OCI-LY3 (cell line): ENCODE results near the gene ABHD12.

Experiments
- H2AFZ ChIP-seq: fragments of 200-600, 300-600 bp; shearing (Covaris generic); 2 replicates; pipeline ENCODE4 v1.6.0; 2014; ENCODE audit warnings: antibody characterized with exemption, low read depth, low read length
- H3K27ac ChIP-seq: fragments of 200-600, 300-600 bp; sonication (generic); 2 replicates; pipeline ENCODE4 v1.5.1; 2014; ENCODE audit warnings: mild to moderate bottlenecking, low read length, moderate library complexity, mixed read lengths
- H3K27me3 ChIP-seq: fragments of 200-600, 300-600 bp; sonication (generic); 2 replicates; pipeline ENCODE4 v1.6.1; 2014; ENCODE audit warnings: low read depth, low read length, mixed read lengths
- H3K36me3 ChIP-seq: fragments of 200-600, 300-600 bp; sonication (generic); replicated peaks from 2 replicates; pipeline ENCODE3; 2014; ENCODE audit warnings: low read depth, low read length, mixed read lengths
- H3K4me1 ChIP-seq: fragments of 300-600, 200-600 bp; sonication (generic); 2 replicates; pipeline ENCODE4 v1.6.1; 2014; ENCODE audit warnings: low read length, mixed read lengths
- H3K4me2 ChIP-seq: fragments of 200-600, 300-600 bp; sonication (generic); 2 replicates; pipeline ENCODE4 v1.6.1; 2014; ENCODE audit warnings: low read length, mixed read lengths
- H3K4me3 ChIP-seq: fragments of 300-600, 200-600 bp; sonication (generic); 2 replicates; pipeline ENCODE4 v1.5.1; 2014; ENCODE audit warnings: antibody characterized with exemption, mild to moderate bottlenecking, low read length, moderate library complexity
- H3K79me2 ChIP-seq: fragments of 300-600, 200-600 bp; shearing (Covaris generic); 2 replicates; pipeline ENCODE4 v1.6.1; 2014; ENCODE audit warnings: mild to moderate bottlenecking, low read length, mixed read lengths
- H3K9ac ChIP-seq: fragments of 300-600, 200-600 bp; shearing (Covaris generic); 2 replicates; pipeline ENCODE4 v1.6.0; 2014; ENCODE audit warnings: mild to moderate bottlenecking, low read length, moderate library complexity
- H3K9me3 ChIP-seq: fragments of 200-600, 300-600 bp; shearing (Covaris generic); 2 replicates; pipeline ENCODE4 v1.6.1; 2014; ENCODE audit warnings: low read length, mixed read lengths; ENCODE audit not compliant: insufficient read depth
- H4K20me1 ChIP-seq: fragments of 200-600, 300-600 bp; sonication (generic); 2 replicates; pipeline ENCODE4 v1.6.1; 2016; ENCODE audit warnings: low read length, mixed read lengths; ENCODE audit not compliant: insufficient read depth
- EZH2phosphoT487 ChIP-seq: fragments of 200-600 bp; shearing (Covaris generic); IDR thresholded peaks from 2 replicates; pipeline ENCODE4 v1.6.1; 2018; ENCODE audit warnings: antibody characterized with exemption, mixed run types, low read depth
- TF ChIP-seq, protein P1 (sequence below): fragments of 200-600, 300-600 bp; sonication (generic); IDR thresholded peaks from 2 replicates; pipeline ENCODE4 v1.5.1; 2014; ENCODE audit warnings: antibody characterized with exemption, low read length, low read depth

The ABHD12 gene

DNA sequence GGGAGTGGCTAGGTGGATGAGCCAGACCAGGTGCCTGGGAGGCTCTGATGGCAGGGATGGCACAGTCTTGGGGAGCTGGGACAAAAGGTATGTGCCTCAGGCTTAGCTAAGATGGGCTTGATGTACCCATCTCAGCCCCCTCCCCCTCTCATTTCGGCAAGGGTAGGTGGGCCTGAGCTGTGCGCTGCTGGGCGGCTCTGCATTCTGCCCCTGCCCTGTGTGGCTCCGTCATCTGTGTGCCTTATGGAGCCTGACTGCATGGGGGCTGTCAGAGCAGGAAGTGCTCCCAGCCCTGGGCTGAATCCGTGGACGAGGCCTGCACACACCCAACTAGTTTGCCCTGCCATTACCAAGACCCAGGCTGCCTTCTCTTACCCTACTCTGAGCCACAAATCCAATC, 88.0 kb downstream of the ABHD12 start:
- Histone ChIP-seq H3K27me3 (no peaks in the 10 kb centered on the region), H3K27ac (no peak overlapping the region), H3K36me3 (peaks cover 15% of the 10 kb centered on the region), H3K4me3 (no peak overlapping the region), H3K9ac (no peak overlapping the region), H3K4me2 (no peak overlapping the region), H3K79me2 (no peaks in the 10 kb centered on the region), H3K4me1 (peaks cover 9% of the 10 kb centered on the region), H4K20me1 (no peaks in the 10 kb centered on the region), H3K9me3 (no peaks in the 10 kb centered on the region), H2AFZ (no peak overlapping the region)
- TF ChIP-seq EZH2phosphoT487: no peak
- TF ChIP-seq, protein P1, sequence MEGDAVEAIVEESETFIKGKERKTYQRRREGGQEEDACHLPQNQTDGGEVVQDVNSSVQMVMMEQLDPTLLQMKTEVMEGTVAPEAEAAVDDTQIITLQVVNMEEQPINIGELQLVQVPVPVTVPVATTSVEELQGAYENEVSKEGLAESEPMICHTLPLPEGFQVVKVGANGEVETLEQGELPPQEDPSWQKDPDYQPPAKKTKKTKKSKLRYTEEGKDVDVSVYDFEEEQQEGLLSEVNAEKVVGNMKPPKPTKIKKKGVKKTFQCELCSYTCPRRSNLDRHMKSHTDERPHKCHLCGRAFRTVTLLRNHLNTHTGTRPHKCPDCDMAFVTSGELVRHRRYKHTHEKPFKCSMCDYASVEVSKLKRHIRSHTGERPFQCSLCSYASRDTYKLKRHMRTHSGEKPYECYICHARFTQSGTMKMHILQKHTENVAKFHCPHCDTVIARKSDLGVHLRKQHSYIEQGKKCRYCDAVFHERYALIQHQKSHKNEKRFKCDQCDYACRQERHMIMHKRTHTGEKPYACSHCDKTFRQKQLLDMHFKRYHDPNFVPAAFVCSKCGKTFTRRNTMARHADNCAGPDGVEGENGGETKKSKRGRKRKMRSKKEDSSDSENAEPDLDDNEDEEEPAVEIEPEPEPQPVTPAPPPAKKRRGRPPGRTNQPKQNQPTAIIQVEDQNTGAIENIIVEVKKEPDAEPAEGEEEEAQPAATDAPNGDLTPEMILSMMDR: no peak

DNA sequence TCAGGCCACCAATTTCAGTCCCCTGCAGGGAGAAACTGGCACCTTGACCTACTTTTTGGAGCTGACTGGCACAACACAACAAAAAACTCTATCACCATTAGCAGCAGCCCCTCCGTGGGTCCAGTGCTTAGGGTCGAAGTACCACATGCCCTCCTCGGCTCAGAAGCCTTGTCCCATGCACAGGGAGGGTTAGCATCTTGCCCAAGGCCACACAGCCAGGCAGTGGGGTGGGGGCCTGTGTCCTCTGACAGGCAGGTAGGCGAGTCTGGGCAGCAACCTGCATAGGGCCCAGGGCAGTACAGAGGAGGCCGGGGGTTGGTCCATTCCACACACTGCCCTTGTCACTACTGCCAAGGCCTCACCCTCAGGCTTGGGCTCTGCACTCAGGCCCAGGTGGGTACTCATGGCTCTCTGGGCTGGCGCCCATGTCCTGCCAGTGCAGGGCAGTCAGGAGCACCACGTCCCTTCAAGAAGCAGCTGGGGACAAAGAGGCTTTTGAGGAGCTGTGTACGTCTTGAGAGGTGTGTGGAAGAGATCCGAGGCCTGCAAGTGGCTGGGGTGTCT, 89.2 kb downstream of the ABHD12 start:
- H3K36me3 ChIP-seq: peaks cover 16% of the 10 kb centered on the region
- no peak overlapping the region for H3K4me2 ChIP-seq
- peaks cover 20% of the 10 kb centered on the region for H3K4me1 ChIP-seq
- no peaks in the 10 kb centered on the region for H3K27me3 ChIP-seq
- H3K79me2 ChIP-seq: no peaks in the 10 kb centered on the region
- no peaks in the 10 kb centered on the region for H3K9me3 ChIP-seq
- H3K4me3 ChIP-seq: no peak overlapping the region
- H2AFZ ChIP-seq: no peak overlapping the region
- H4K20me1 ChIP-seq: no peaks in the 10 kb centered on the region
- no peak for TF ChIP-seq EZH2phosphoT487
- TF ChIP-seq, protein P1: no peak
- no peak overlapping the region for H3K27ac ChIP-seq
- H3K9ac ChIP-seq: no peak overlapping the region

DNA sequence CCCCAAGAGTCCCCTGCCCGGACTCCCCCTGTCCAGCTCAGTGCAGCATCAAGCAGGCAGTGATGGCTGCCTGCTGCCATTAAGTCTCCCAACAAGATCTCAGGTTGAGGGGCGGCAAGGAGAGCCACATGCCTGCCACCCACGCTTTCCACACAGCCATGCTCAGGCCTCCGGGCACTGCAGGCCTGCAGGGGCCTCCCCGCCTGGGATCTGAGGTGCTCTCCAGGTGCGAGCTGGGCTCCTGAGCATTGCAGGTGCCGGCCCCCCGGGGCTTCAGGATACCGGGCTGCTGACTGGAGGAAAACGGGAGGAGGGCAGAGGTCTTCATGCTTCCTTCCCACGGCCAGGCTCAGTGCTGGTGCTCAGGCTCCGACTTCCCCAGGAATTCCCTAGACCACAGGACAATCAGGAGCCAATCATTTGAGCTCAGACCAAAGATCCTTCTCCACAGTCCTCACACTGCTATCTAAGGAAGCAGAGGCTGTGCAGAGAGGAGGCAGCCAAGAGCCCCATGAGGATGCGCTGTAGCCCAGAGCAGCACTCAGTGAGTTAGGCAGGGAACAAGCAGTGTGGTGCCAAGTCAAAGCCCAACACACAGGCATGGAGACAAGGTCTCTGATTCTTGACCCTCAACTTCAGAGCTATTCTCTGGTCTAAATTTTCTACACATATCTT, 90.0 kb downstream of the ABHD12 start:
- peaks cover 22% of the 10 kb centered on the region for H3K36me3 ChIP-seq
- no peak overlapping the region for H3K4me2 ChIP-seq

DNA sequence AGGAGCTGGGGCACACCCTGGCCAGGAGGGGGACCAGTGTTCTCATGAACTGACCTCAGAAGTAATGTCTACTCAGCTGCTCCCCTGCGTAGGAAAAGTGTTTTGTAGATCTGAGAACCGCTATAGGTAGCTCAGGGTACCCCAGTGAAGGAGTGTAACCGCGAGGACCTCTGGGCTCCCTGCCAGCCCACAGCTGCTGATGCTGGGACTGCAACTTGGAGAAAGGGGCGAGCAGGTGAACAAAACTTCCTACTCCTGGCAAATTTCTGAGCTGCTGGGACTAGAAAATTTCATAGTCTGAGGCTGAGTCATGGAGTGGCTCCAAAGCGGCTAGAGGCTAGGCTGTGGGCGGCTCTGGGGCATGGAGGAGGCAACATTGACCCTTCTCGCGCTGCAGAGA, 90.8 kb downstream of the ABHD12 start:
- H3K4me2 ChIP-seq: no peak overlapping the region
- H3K4me3 ChIP-seq: no peak overlapping the region
- H2AFZ ChIP-seq: no peak overlapping the region
- H3K36me3 ChIP-seq: peaks cover 27% of the 10 kb centered on the region
- TF ChIP-seq EZH2phosphoT487: no peak
- TF ChIP-seq, protein P1: no peak
- H3K79me2 ChIP-seq: no peaks in the 10 kb centered on the region
- no peak overlapping the region for H3K27ac ChIP-seq
- no peaks in the 10 kb centered on the region for H4K20me1 ChIP-seq
- H3K9ac ChIP-seq: no peak overlapping the region
- H3K4me1 ChIP-seq: peaks cover 27% of the 10 kb centered on the region
- H3K9me3 ChIP-seq: no peaks in the 10 kb centered on the region
- H3K27me3 ChIP-seq: no peaks in the 10 kb centered on the region

More for the DNA sequence above, 90.0 kb downstream of the ABHD12 start:
- TF ChIP-seq, protein P1: no peak
- TF ChIP-seq EZH2phosphoT487: no peak
- Histone ChIP-seq H3K79me2 (no peaks in the 10 kb centered on the region), H3K4me3 (no peak overlapping the region), H3K9ac (no peak overlapping the region), H3K4me1 (peaks cover 22% of the 10 kb centered on the region), H2AFZ (no peak overlapping the region), H3K27me3 (no peaks in the 10 kb centered on the region), H4K20me1 (no peaks in the 10 kb centered on the region), H3K9me3 (no peaks in the 10 kb centered on the region), H3K27ac (no peak overlapping the region)
